ENCODE measurements around the gene MED8. TPM values are rescaled to one million over a fixed set of nuclear protein-coding genes. Genes with fewer than 3 reads are reported as not detected.
"Not testable (repeated sequence)": the region's sequence is repeated elsewhere in the genome, so short reads cannot be mapped to it uniquely, and the experiment has no call there.

The MED8 gene
- total and polyA plus RNA-seq, 2 of the 4 experiments (the other 2 are of a cell fraction) = 61.1 to 120 TPM

GRCh38 chr1:43413426-43413825 lies 23.8 kb upstream of the MED8 start:
- peaks cover 28% of the 10 kb centered on the region for H3K36me3 ChIP-seq (ENCODE audit: control insufficient read depth, insufficient read depth, low read length)
- H3K79me1 ChIP-seq (ENCODE audit: low read depth in 1 of 2, low read length in 2 of 2); H2AK5ac ChIP-seq (ENCODE audit: low read depth, low read length); ATAC-seq (ENCODE audit: low read depth); H4K5ac ChIP-seq (ENCODE audit: low read depth, low read length); H3K9ac ChIP-seq (ENCODE audit: low read depth, low read length); H3K4me3 ChIP-seq (ENCODE audit: insufficient read depth, low read depth, low read length); dilution Hi-C loops (cut with HindIII; ENCODE audit: low sequenced_read_pairs, unreplicated experiment); H3K9me1 ChIP-seq (ENCODE audit: insufficient read depth, low read length); H3K18ac ChIP-seq (ENCODE audit: low read depth, low read length); H2BK120ac ChIP-seq (ENCODE audit: low read depth, low read length); H3K9me3 ChIP-seq (ENCODE audit: control insufficient read depth, insufficient read depth, low read length); H2BK15ac ChIP-seq (ENCODE audit: low read depth, low read length); H3K14ac ChIP-seq (replicated peaks; ENCODE audit: low read depth, low read length); DNase-seq; H3K27ac ChIP-seq (ENCODE audit: insufficient read depth, low read length); H3K27me3 ChIP-seq (ENCODE audit: control insufficient read depth, insufficient read depth, low read length); H2AFZ ChIP-seq (replicated peaks; ENCODE audit: low read length, poor library complexity); H4K20me1 ChIP-seq (ENCODE audit: insufficient read depth, low read length); H3K4me1 ChIP-seq (ENCODE audit: control insufficient read depth, insufficient read depth, low read length); POLR2A ChIA-PET (ENCODE audit: unreplicated experiment); H3K23ac ChIP-seq (ENCODE audit: low read depth, low read length); H3K4ac ChIP-seq (ENCODE audit: low read depth, low read length); H3K4me2 ChIP-seq (ENCODE audit: low read depth, low read length); H2BK20ac ChIP-seq (ENCODE audit: low read depth, low read length); H4K91ac ChIP-seq (ENCODE audit: insufficient read depth, low read depth, low read length); BruUV-seq (replicated peaks); H2AK9ac ChIP-seq (replicated peaks; ENCODE audit: low read depth, low read length, poor library complexity); H3K56ac ChIP-seq (ENCODE audit: extremely low read depth, insufficient read depth, low read length); H2BK5ac ChIP-seq (ENCODE audit: low read depth, low read length, poor library complexity, severe bottlenecking); CTCF ChIA-PET; H4K8ac ChIP-seq (ENCODE audit: low read depth in 2 of 2, low read length in 2 of 2): not testable (repeated sequence)
- intact Hi-C loops (cut with micrococcal nuclease) (loop anchor here (5.0 kb wide), 1 partner anchor 501 kb away; no protein-coding TSS in a partner anchor), in situ Hi-C loops (cut with MboI; ENCODE audit: low sequenced_read_pairs) (loop anchor here (5.0 to 25.0 kb wide), 2 partner anchors 186 to 501 kb away; no protein-coding TSS in a partner anchor)
- WGBS, 2 experiments (ENCODE audit: extremely low coverage in 2 of 2, insufficient read length in 1 of 2) = no CpG with 5 or more reads among the region's 1 CpG

Data from IMR-90 (cell line).